OCI-LY7 (cell line): ENCODE measurements around the gene RAP1B. TPM values are rescaled to one million over a fixed set of nuclear protein-coding genes. Genes with fewer than 3 reads are reported as not detected.

Experiments
- BruUV-seq: library from RNA; stranded (reverse); fragments of 400-500 nt; replicated peaks from 2 replicates; lab custom pipeline; 2021; lab: Mats Ljungman, UMichigan
- CTCF ChIA-PET: fragments of 300-600 bp; sonication (Branson Sonifier 250); formaldehyde crosslinking; loops from one replicate; lab custom pipeline; 2022; ENCODE audit warnings: antibody characterized with exemption; ENCODE audit not compliant: unreplicated experiment; lab: Charles Lee
- POLR2A ChIA-PET: fragments of 300-600 bp; sonication (Branson Sonifier 250); formaldehyde crosslinking; loops from one replicate; lab custom pipeline; 2022; ENCODE audit warnings: antibody characterized with exemption; lab: Charles Lee
- DNase-seq: peaks from one replicate; pipeline ENCODE4 v3.0.0-alpha.2; 2015; ENCODE audit warnings: low spot score
- H2AFZ ChIP-seq: fragments of 200-600 bp; sonication (generic), shearing (Covaris generic); 2 replicates; pipeline ENCODE4 v1.6.1; 2014; ENCODE audit warnings: mild to moderate bottlenecking, antibody characterized with exemption, low read length, moderate library complexity
- H3K27ac ChIP-seq: fragments of 200-600 bp; sonication (generic); 2 replicates; pipeline ENCODE4 v1.5.1; 2014; ENCODE audit warnings: mixed run types, low read depth, mild to moderate bottlenecking, moderate library complexity, low read length, inconsistent platforms; ENCODE audit not compliant: poor library complexity, severe bottlenecking
- H3K36me3 ChIP-seq: fragments of 200-600 bp; sonication (generic); 2 replicates; pipeline ENCODE4 v1.6.1; 2014; ENCODE audit warnings: mild to moderate bottlenecking, antibody characterized with exemption, low read length, moderate library complexity, mixed read lengths; ENCODE audit not compliant: insufficient read depth
- H3K4me1 ChIP-seq: fragments of 200-600 bp; sonication (generic); 2 replicates; pipeline ENCODE4 v1.5.1; 2014; ENCODE audit warnings: mild to moderate bottlenecking, low read length; ENCODE audit not compliant: insufficient read depth, poor library complexity, severe bottlenecking
- H3K4me2 ChIP-seq: fragments of 200-600 bp; sonication (generic); 2 replicates; pipeline ENCODE4 v1.6.1; 2014; ENCODE audit warnings: mild to moderate bottlenecking, low read length
- H3K4me3 ChIP-seq: fragments of 200-600 bp; sonication (generic); 2 replicates; pipeline ENCODE4 v1.5.1; 2014; ENCODE audit warnings: mild to moderate bottlenecking, low read depth, low read length; ENCODE audit not compliant: poor library complexity, severe bottlenecking
- H3K79me2 ChIP-seq: fragments of 200-600 bp; sonication (generic); 2 replicates; pipeline ENCODE4 v1.6.1; 2016; ENCODE audit warnings: low read depth, mild to moderate bottlenecking, low read length, moderate library complexity, mixed read lengths; ENCODE audit not compliant: insufficient read depth
- H3K9me2 ChIP-seq: fragments of 200-600 bp; sonication (generic); 2 replicates; pipeline ENCODE4 v1.6.1; 2016; ENCODE audit warnings: mild to moderate bottlenecking, low read length, mixed read lengths; ENCODE audit not compliant: insufficient read depth
- H3K9me3 ChIP-seq: fragments of 200-600 bp; sonication (generic); 2 replicates; pipeline ENCODE4 v1.6.1; 2014; ENCODE audit warnings: mild to moderate bottlenecking, mixed run types, low read length, mixed read lengths
- H4K20me1 ChIP-seq: fragments of 200-600 bp; sonication (generic); 2 replicates; pipeline ENCODE4 v1.6.1; 2014; ENCODE audit warnings: mild to moderate bottlenecking, antibody characterized with exemption, low read length, moderate library complexity, mixed read lengths; ENCODE audit not compliant: insufficient read depth
- EZH2phosphoT487 ChIP-seq: fragments of 200-600 bp; sonication (generic); IDR thresholded peaks from 2 replicates; pipeline ENCODE4 v1.6.1; 2018; ENCODE audit warnings: low read depth, borderline replicate concordance, mild to moderate bottlenecking, mixed run types, antibody characterized with exemption, low read length, moderate library complexity, mixed read lengths
- intact Hi-C: fragments of 100-400 bp; cut with micrococcal nuclease; formaldehyde crosslinking; loops from one replicate; pipeline ENCODE4 v1.10.0; 2022; ENCODE audit not compliant: unreplicated experiment
- total RNA-seq, 2 experiments: library from RNA; depleted of rRNA in 1 of 2; stranded (reverse); fragments of >200 nt in 1 of 2; shearing (Covaris generic) in 1 of 2; gene quantifications; 2 replicates each; pipeline ENCODE4 v1.2.3, GENCODE V29; 2014 to 2022
- TF ChIP-seq, protein P1 (sequence below): fragments of 200-600 bp; sonication (generic); conservative IDR thresholded peaks from 2 replicates; pipeline ENCODE4 v1.5.1; 2014; ENCODE audit warnings: mild to moderate bottlenecking, antibody characterized with exemption, low read length, moderate library complexity, mixed read lengths

Gene RAP1B
- total RNA-seq, 2 experiments from 2014 or later, result 100 to 166 TPM

DNA sequence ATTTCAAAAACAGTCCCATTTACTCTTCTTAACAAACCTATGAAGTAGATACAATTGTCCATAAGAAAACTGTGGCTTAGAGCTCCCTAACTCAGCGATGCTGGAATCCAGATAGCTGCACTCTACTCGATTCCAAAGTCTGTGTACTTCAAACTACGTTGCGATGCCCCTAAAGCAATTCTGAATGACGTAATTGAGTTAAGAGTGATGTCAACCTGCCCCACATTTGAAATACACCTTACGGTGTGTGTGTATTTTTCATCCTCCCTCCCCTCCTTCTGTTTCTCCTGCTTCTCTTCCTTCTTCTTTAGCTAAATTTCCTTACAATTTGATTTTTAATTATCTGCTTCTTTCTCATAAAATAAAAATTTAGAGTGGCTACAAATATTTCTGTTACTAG, 31.9 kb upstream of the RAP1B start:
- no peak for TF ChIP-seq EZH2phosphoT487
- TF ChIP-seq, protein P1, sequence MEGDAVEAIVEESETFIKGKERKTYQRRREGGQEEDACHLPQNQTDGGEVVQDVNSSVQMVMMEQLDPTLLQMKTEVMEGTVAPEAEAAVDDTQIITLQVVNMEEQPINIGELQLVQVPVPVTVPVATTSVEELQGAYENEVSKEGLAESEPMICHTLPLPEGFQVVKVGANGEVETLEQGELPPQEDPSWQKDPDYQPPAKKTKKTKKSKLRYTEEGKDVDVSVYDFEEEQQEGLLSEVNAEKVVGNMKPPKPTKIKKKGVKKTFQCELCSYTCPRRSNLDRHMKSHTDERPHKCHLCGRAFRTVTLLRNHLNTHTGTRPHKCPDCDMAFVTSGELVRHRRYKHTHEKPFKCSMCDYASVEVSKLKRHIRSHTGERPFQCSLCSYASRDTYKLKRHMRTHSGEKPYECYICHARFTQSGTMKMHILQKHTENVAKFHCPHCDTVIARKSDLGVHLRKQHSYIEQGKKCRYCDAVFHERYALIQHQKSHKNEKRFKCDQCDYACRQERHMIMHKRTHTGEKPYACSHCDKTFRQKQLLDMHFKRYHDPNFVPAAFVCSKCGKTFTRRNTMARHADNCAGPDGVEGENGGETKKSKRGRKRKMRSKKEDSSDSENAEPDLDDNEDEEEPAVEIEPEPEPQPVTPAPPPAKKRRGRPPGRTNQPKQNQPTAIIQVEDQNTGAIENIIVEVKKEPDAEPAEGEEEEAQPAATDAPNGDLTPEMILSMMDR, result no peak
- no peak overlapping the region for H2AFZ ChIP-seq
- BruUV-seq, result no TSS peak
- no peak overlapping the region for H3K27ac ChIP-seq
- H3K9me3 ChIP-seq, result no peaks in the 10 kb centered on the region
- no peak overlapping the region for H3K4me3 ChIP-seq
- ChIA-PET CTCF (no interaction called here), POLR2A (interaction anchor here (1.2 to 1.7 kb wide), 2 partner anchors 8 to 15 kb away, joined by 3 to 4 read pairs; no protein-coding TSS in a partner anchor)
- no peak overlapping the region for H3K4me2 ChIP-seq
- H3K4me1 ChIP-seq, result no peaks in the 10 kb centered on the region
- intact Hi-C loops, result no loop called here
- H3K79me2 ChIP-seq, result no peaks in the 10 kb centered on the region
- no peaks in the 10 kb centered on the region for H3K9me2 ChIP-seq
- DNase-seq, result no peak
- no peaks in the 10 kb centered on the region for H3K36me3 ChIP-seq
- H4K20me1 ChIP-seq, result no peaks in the 10 kb centered on the region

DNA sequence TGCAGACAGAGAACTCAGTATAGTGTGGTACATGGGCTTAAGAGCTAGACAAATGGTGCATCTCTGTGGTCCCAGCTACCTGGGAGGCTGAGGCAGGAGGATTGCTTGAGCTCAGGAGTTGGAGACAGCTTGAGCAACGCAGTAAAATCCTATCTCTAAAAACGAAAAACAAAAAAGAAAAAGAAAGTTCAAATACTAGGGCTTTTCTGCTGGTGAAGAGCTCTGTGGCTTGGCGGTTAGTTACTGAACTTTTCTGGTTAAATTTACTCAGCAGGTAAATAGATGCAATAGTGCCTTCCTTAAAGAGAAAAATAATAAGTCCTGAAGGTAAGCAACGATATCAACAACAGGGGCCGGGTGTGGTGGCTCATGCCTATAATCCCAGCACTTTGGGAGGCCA, 31.4 kb upstream of the RAP1B start:
- Histone ChIP-seq H3K4me1 (no peaks in the 10 kb centered on the region), H3K4me2 (no peak overlapping the region), H3K9me3 (no peaks in the 10 kb centered on the region), H4K20me1 (no peaks in the 10 kb centered on the region), H3K36me3 (no peaks in the 10 kb centered on the region), H3K4me3 (no peak overlapping the region), H3K9me2 (no peaks in the 10 kb centered on the region), H3K27ac (no peak overlapping the region), H3K79me2 (no peaks in the 10 kb centered on the region), H2AFZ (no peak overlapping the region)
- ChIA-PET POLR2A (interaction anchor here (0.7 kb wide), 1 partner anchor 16 kb away, joined by 3 read pairs; no protein-coding TSS in a partner anchor), CTCF (no interaction called here)
- DNase-seq, result no peak
- BruUV-seq, result no TSS peak
- no peak for TF ChIP-seq EZH2phosphoT487
- TF ChIP-seq, protein P1, result no peak
- intact Hi-C loops, result no loop called here

DNA sequence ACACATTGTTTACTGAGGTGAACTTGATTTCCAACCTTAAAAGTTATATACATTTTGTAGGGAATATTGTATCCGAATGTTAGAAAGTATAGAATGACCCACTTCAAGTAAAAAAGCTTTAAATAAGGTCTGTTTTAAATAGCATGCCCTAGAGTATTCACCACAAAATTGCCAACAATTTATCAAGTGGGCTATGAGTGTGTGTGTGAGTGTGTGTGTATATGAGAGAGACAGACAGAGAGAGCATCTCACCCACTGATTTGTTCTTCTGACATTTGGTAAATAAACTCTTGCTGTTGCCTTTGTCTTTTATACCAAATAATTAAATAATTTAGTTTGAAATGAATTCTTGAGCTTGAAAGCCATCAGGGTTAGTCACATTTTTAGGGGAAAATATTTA, 29.8 kb upstream of the RAP1B start:
- H3K79me2 ChIP-seq, result no peaks in the 10 kb centered on the region
- no peak overlapping the region for H3K4me2 ChIP-seq
- TF ChIP-seq, protein P1, result no peak
- TF ChIP-seq EZH2phosphoT487, result no peak
- no peaks in the 10 kb centered on the region for H4K20me1 ChIP-seq
- DNase-seq, result no peak
- no peak overlapping the region for H3K27ac ChIP-seq
- H3K36me3 ChIP-seq, result no peaks in the 10 kb centered on the region
- H3K4me1 ChIP-seq, result no peaks in the 10 kb centered on the region
- BruUV-seq, result no TSS peak
- no peak overlapping the region for H3K4me3 ChIP-seq
- ChIA-PET POLR2A (interaction anchor here (0.6 to 0.7 kb wide), 3 partner anchors 23 to 1616 kb away, joined by 3 to 4 read pairs (median 3); no protein-coding TSS in a partner anchor), CTCF (no interaction called here)
- H3K9me2 ChIP-seq, result no peaks in the 10 kb centered on the region
- H3K9me3 ChIP-seq, result no peaks in the 10 kb centered on the region
- intact Hi-C loops, result no loop called here
- H2AFZ ChIP-seq, result no peak overlapping the region
